ENCODE measurements around the gene TTC34.

TTC34 gene

DNA sequence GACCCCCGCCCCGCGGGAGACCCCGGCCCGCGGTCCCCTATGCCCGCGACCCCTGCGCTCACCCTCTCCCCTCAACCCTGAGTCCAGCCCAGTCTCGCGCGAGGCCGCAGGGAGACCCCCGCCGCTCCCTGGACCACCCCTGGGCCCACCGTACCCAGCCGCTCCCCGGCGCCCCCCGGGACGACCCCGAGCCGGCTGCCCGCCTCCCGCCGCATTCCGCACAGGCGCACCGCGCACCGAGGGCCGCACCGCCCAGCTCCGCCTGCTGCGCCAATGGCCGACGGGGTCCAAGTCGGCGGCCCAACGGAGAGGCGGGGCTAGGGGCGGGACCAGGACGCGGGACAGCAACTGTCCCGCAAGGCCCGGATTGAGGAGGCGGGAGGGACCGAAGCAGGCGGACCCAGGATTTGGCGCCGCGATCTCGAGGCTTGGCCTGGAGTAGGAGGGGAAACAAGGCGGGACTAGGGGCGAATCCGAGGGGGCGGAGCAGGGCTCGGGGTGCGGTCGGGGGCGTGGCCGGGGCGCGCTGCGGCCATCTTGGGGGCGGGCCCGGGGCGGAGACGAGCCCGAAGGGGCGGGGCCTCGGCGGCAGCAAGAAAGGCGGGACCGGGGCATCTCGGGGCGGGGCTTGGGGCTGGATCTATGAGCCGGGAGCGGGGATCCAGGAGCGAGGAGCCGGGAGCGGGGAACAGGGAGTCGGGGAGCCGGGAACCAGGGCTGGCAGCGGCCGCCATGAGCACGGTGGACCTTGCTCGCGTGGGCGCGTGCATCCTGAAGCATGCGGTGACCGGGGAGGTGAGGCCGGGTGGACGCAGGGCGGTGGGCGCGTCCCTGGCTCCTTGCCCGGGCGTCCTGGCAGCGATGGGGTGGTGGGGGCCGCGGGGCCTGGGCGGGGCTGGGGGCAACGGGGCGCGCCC is 215.1 kb downstream of the TTC34 start, which contains the start of gene PRXL2B:
Gene PRXL2B (plus strand): TSS at position 624 of the 917 bp plus-strand sequence. CDS start 109 bp downstream, at position 733.
- DNase-seq (ENCODE audit: low spot score): peak; percentile 100
- TF ChIP-seq, protein P1, sequence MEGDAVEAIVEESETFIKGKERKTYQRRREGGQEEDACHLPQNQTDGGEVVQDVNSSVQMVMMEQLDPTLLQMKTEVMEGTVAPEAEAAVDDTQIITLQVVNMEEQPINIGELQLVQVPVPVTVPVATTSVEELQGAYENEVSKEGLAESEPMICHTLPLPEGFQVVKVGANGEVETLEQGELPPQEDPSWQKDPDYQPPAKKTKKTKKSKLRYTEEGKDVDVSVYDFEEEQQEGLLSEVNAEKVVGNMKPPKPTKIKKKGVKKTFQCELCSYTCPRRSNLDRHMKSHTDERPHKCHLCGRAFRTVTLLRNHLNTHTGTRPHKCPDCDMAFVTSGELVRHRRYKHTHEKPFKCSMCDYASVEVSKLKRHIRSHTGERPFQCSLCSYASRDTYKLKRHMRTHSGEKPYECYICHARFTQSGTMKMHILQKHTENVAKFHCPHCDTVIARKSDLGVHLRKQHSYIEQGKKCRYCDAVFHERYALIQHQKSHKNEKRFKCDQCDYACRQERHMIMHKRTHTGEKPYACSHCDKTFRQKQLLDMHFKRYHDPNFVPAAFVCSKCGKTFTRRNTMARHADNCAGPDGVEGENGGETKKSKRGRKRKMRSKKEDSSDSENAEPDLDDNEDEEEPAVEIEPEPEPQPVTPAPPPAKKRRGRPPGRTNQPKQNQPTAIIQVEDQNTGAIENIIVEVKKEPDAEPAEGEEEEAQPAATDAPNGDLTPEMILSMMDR (IDR thresholded peaks at IDR 0.05; ENCODE audit: extremely low read depth, missing control alignments): no peak

All from GM20000 (cell line).